ENCODE data around the gene FIGNL2.
"Not testable (repeated sequence)": the region's sequence is repeated elsewhere in the genome, so short reads cannot be mapped to it uniquely, and the experiment has no call there.

FIGNL2 gene

DNA sequence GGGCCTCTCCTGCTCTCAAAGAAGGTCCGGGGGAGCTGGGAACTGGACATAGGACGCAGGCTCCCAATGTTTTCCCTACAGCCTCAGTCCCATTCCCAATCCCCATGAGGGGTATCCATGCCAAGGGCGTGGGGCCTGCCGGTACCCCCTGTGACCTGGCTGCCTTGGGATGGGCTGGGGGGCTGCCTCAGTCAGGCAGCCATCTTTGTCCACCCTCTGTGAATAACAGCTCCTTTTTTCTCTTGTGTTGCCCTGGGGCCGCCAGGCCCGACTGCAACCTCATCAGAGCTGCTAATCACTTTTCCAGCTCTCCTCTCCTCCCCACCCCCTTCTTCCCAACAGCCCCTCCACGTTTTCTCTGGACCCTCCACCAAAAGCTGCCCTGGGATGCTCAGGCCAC lies 11.2 kb downstream of the FIGNL2 start:
- in situ Hi-C loops (cut with MboI; ENCODE audit: low sequenced_read_pairs), result no loop called here

DNA sequence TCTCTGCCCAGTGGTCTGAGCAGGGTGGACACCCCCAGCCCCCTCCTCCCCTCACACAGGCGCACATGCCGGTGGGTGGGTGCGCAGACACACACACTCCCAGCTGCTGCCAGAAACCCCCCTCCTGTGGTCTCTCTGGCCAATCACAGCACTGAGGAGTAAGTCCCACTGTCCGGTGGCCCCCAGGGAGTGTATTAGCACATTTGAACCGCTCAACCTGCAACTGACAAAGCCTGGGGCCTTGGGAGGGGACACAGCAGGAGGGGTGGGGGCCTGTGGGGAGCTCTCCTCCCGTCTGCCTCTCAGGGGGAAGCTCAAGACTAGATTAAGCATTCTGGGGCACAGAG lies 11.7 kb downstream of the FIGNL2 start:
- in situ Hi-C loops (cut with MboI; ENCODE audit: low sequenced_read_pairs), result no loop called here

GRCh38 chr12:51836041-51836826 lies 12.3 kb downstream of the FIGNL2 start:
- in situ Hi-C loops (cut with MboI; ENCODE audit: low sequenced_read_pairs), result no loop called here

- in situ Hi-C loops (cut with MboI; ENCODE audit: low sequenced_read_pairs), result no loop called here
These were observed 14.1 kb downstream of the FIGNL2 start for GRCh38 chr12:51834411-51834810.

DNA sequence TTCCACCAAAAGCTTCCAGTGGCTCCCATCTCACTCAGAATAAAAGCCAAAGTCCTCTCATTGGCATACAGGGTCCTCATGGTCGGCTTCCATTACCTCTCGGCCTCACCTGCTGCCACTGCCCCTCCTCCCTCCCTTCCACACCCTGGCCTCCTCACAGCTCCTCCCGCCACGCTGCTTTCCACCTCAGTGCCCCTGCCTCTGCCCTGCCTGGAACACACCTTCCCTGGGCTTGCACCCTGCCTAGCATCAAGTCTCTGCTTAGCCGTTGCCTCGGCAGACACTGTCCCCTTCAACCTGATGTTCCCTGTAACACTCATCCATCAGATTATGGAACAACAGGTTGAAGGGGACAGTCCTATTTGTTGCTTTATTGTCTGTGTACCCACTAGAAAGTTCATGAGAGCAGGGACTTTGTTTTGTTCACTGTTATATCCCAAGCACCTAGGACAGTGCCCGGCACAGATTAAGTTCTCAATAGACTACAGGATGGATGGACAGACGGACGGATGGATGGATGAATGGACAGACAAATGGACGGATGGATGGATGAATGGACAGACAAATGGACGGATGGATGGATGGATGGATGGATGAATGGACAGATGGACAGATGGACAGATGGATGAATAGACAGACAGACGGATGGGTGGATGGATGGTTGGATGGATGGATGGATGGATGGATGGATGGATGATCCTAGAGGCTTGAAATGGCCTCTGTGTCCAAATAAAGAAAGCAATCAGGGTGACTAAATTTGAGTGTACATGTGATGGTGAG lies 14.9 kb downstream of the FIGNL2 start:
- in situ Hi-C loops (cut with MboI; ENCODE audit: low sequenced_read_pairs), result no loop called here

- in situ Hi-C loops (cut with MboI; ENCODE audit: low sequenced_read_pairs), result no loop called here
These were observed 16.0 kb downstream of the FIGNL2 start for GRCh38 chr12:51832354-51833107.

GRCh38 chr12:51831817-51832216 lies 16.7 kb downstream of the FIGNL2 start:
- in situ Hi-C loops (cut with MboI; ENCODE audit: low sequenced_read_pairs), result not testable (repeated sequence)

GRCh38 chr12:51829641-51830040 lies 18.9 kb downstream of the FIGNL2 start:
- in situ Hi-C loops (cut with MboI; ENCODE audit: low sequenced_read_pairs), result no loop called here

DNA sequence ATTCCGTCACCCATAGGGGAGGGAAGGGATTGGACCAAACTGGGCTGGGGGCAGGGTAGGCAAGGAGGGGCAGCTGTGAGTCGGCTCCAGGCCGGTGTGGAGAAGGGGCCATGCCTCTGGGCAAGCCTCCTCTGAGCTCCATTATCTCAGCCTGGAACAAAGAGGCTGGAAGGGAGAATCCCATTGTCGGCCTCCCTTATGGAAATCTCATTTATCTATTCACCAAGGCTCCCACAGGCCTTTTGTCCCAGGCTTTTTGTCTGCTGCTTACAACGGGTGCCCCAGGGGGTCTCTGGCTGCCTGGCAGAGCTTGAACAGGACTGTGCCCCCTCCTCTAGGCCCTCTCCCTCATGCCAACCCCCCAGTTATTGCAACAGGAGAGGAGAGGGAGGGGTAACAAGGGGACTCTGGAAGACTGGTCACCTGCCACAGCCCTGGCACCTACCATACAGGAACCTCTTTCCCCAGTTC lies 19.5 kb downstream of the FIGNL2 start:
- in situ Hi-C loops (cut with MboI; ENCODE audit: low sequenced_read_pairs), result no loop called here

GRCh38 chr12:51827925-51828818 lies 20.3 kb downstream of the FIGNL2 start:
- in situ Hi-C loops (cut with MboI; ENCODE audit: low sequenced_read_pairs), result no loop called here

DNA sequence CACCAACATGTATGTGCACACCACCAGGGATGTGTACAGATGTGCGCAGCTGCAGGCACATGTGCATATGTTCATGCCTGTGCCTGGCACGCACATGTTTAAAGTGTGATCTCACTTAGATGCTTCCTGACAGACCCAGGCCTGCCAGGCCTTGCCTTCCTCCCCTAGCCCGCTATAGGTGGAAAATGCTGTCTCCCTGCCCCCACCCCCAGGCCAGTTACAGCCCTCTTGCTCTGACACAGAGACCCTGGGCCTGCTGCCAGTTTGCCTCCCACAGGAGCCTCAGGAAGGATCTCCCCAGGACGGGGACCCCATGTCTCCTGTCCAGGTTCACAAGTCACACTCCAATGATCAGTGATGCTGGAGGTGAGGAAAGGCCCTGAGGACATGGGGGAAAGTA lies 21.6 kb downstream of the FIGNL2 start:
- in situ Hi-C loops (cut with MboI; ENCODE audit: low sequenced_read_pairs), result no loop called here

DNA sequence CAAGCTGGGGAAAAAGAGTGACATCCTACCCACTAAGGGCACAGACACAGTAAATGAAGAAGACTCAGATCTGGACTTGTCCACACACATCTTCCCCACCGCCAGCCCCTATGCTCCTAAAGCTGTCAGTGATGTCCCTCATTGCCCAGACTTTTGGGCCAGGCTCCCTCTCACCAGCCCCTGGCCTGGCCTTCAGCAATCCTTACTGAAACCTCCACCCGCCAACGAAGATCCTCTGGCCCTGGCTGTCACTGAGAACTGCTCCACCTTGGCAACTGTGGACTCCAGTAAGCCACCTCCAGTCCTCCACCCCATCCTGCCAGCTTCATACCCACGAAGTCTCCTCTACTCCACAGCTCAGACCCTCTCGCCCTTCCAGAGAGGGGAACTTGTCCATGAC lies 23.3 kb downstream of the FIGNL2 start:
- in situ Hi-C loops (cut with MboI; ENCODE audit: low sequenced_read_pairs), result no loop called here

- in situ Hi-C loops (cut with MboI; ENCODE audit: low sequenced_read_pairs), result no loop called here
These were observed 24.5 kb downstream of the FIGNL2 start for GRCh38 chr12:51823875-51824565.

DNA sequence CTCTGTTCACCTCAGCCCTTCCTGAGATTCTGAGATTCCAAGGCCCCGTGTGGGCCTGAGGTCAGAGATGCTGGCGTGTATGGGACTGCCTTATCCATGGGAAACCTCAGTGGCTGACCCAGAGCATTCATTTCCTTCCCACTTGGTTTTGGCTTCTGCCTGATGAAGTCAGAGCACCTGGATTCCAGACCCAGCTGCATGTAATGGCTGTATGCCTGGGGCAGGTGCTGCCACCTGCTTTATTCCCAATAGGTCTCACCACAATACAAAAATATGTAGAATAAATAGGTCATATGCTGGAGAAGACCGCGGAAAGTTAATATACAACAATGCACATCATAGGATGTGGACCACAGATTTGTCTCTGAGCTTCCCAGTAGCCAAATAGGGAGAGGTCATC lies 25.6 kb downstream of the FIGNL2 start:
- in situ Hi-C loops (cut with MboI; ENCODE audit: low sequenced_read_pairs), result no loop called here

DNA sequence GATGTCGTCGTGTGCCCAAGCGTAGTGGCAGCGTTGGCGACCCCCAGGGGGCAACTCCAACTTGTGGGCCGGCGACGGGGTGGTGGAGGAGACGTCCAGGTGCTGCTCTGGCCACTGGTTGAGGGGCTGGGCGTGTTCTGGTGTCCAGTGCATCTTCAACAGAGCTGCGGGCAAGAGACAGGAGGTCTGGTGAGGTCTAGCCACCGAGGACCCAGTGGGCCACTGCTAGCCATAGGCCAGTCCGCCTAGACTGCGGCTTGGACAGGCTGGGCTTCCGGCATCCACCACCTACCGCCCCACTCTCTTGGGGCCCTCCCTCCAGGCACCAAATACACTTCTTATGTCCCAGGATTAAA lies 26.3 kb downstream of the FIGNL2 start:
- in situ Hi-C loops (cut with MboI; ENCODE audit: low sequenced_read_pairs), result no loop called here

GRCh38 chr12:51821440-51822260 lies 26.9 kb downstream of the FIGNL2 start:
- in situ Hi-C loops (cut with MboI; ENCODE audit: low sequenced_read_pairs), result no loop called here

GRCh38 chr12:51820526-51821439 lies 27.7 kb downstream of the FIGNL2 start:
- in situ Hi-C loops (cut with MboI; ENCODE audit: low sequenced_read_pairs), result no loop called here
